ENCODE results near the gene FGF2.
"Not testable (repeated sequence)": the region's sequence is repeated elsewhere in the genome, so short reads cannot be mapped to it uniquely, and the experiment has no call there.

FGF2 gene

DNA sequence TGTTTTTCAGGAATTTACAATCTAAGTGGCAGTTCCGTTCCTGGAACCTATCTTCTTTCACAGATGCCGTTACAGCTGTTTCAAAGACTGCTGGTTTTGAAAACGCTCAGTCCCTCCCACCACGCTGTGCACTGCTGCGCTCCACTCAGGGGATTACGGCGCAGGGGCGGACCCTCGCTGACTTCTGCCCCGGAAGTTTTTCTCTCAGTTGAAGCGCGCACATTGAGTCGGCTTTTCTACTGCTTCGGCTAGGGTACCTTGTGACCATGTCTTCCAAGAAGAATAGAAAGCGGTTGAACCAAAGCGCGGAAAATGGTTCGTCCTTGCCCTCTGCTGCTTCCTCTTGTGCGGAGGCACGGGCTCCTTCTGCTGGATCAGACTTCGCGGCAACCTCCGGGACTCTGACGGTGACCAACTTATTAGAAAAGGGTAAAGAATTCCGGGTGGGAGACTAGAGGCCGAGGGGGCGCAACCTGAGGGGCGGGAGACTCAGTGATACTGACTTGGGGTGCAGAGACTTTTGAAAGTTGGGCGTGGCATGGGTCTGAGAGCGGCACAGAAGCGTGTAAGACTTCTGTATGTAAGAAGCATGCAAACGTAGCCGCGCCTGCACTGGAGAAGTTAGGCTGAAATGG is 96.4 kb downstream of the FGF2 start:
- peak; percentile 71 to 82 for DNase-seq (ENCODE audit: low read depth in 2 of 2)

DNA sequence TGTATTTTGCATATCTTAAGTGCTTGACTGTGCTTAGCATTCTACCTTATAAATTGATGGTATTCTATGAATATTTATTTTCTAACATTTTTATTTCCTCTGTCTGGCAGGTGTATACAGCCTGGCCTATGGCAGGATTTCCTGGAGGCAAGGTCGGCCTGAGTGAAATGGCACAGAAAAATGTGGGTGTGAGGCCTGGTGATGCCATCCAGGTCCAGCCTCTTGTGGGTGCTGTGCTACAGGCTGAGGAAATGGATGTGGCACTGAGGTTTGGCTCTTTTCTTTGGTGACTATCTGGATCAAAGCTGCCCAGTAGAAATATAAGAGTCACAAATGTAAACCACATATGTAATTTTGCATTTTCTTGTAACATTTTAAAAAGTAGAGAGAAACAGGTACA is 102.3 kb downstream of the FGF2 start:
- no peak for DNase-seq (ENCODE audit: low read depth in 2 of 2)

DNA sequence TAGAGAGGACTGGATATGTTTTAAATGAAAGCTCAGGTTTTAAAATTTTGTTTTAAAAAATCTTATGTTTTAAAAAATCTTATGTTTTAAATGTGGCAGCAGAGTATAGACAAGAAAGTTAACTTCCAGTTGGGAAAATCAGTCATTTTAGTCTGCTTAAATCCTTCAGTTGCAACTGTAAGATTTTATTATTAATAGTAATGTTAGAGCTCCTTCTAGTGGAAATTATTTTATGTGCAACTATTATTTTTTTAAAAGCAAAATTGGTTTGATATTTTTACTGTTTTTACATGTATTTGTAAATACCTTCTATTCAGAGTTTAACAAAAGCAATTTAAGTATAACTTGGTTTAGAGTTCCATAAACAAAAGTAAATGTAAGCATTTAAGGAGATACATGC is 104.2 kb downstream of the FGF2 start:
- DNase-seq (ENCODE audit: low read depth in 2 of 2) = no peak

DNA sequence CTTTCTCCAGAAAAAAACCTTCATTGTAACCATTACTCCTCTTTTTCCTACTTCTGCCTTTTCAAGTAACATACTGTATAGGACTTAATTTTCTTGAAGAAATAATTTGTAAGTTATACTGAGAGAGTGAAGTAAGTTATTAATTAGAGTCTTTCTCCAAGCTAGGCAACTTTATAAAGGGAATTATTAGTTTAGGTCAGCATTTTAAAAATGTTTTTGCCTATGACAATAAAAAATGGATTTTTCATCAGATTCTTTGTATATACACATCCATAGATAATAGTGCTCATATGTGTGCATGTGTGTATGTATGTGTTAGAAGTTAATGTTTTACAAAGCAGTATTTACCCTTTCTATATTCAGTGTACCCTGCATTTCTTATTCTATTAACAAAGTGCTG is 106.1 kb downstream of the FGF2 start:
- DNase-seq (ENCODE audit: low read depth in 2 of 2) = no peak

DNA sequence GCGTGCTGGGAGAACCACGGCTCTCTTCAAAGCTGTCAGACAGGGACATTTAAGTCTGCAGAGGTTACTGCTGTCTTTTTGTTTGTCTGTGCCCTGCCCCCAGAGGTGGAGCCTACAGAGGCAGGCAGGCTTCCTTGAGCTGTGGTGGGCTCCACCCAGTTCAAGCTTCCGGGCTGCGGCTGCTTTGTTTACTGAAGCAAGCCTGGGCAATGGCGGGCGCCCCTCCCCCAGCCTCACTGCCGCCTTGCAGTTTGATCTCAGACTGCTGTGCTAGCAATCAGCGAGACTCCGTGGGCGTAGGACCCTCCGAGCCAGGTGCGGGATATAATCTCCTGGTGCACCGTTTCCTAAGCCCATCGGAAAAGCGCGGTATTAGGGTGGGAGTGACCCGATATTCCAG is 118.5 kb downstream of the FGF2 start:
- DNase-seq (ENCODE audit: low read depth in 2 of 2) = not testable (repeated sequence)

DNA sequence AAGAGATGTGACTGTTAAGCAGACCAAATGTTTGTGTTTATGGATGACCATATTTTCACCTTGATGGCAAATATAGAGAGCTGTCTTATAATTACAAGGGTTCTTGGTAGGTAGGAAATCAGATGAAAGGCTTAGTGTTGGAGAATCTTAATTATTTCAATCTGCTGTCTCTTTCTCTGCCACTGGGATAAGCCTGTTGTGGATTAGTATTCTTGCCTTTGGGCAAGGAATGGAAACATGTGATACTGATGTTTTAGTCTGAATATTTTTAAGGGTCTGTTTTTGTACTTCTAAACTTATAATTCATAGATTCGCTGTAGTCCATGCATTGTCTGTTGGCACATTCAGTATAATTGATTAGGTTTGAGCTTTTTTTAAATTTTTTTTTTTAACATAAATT is 119.5 kb downstream of the FGF2 start:
- DNase-seq (ENCODE audit: low read depth in 2 of 2) = no peak

Data from stimulated activated CD4-positive, alpha-beta T cell treated with anti-CD3 and anti-CD28 coated beads, Interleukin-4, amount 100 ng/mL, for 48 hours (primary cell).